CD4-positive, alpha-beta T cell treated with Interleukin-17A for 4 hours (primary cell): ENCODE measurements around the gene KTN1.

Source experiments
- DNase-seq: peaks from one replicate; pipeline ENCODE4 v3.0.0-alpha.2; 2020; ENCODE audit warnings: mixed read lengths

The KTN1 gene

GRCh38 chr14:55688566-55688965, 108.6 kb downstream of the KTN1 start:
- DNase-seq = no peak

- no peak for DNase-seq
Observed at GRCh38 chr14:55689981-55690871, 110.2 kb downstream of the KTN1 start.

- DNase-seq = no peak
Observed at GRCh38 chr14:55691659-55692058, 111.7 kb downstream of the KTN1 start.

- no peak for DNase-seq
Observed at GRCh38 chr14:55693904-55694303, 113.9 kb downstream of the KTN1 start.

GRCh38 chr14:55697414-55697861, 117.4 kb downstream of the KTN1 start:
- no peak for DNase-seq

- DNase-seq = no peak
Observed at GRCh38 chr14:55698051-55698450, 118.0 kb downstream of the KTN1 start.

- no peak for DNase-seq
Observed at GRCh38 chr14:55699131-55700057, 119.4 kb downstream of the KTN1 start.

GRCh38 chr14:55701638-55702037, 121.6 kb downstream of the KTN1 start:
- DNase-seq = no peak

- no peak for DNase-seq
Observed at GRCh38 chr14:55702511-55702910, 122.5 kb downstream of the KTN1 start.

GRCh38 chr14:55704654-55705053, 124.6 kb downstream of the KTN1 start:
- DNase-seq = no peak

- no peak for DNase-seq
Observed at GRCh38 chr14:55705651-55706364, 125.8 kb downstream of the KTN1 start.

- DNase-seq = no peak
Observed at GRCh38 chr14:55706365-55706684, 126.3 kb downstream of the KTN1 start.

- no peak for DNase-seq
Observed at GRCh38 chr14:55706893-55707292, 126.9 kb downstream of the KTN1 start.

GRCh38 chr14:55707365-55707804, 127.4 kb downstream of the KTN1 start:
- DNase-seq = no peak

GRCh38 chr14:55710506-55711041, 130.6 kb downstream of the KTN1 start:
- no peak for DNase-seq

- DNase-seq = no peak
Observed at GRCh38 chr14:55711175-55711811, 131.3 kb downstream of the KTN1 start.

- no peak for DNase-seq
Observed at GRCh38 chr14:55712491-55712890, 132.5 kb downstream of the KTN1 start.

GRCh38 chr14:55713486-55713885, 133.5 kb downstream of the KTN1 start:
- no peak for DNase-seq

GRCh38 chr14:55715889-55716288, 135.9 kb downstream of the KTN1 start:
- no peak for DNase-seq

- no peak for DNase-seq
Observed at GRCh38 chr14:55717621-55718020, 137.6 kb downstream of the KTN1 start.

GRCh38 chr14:55718551-55718950, 138.5 kb downstream of the KTN1 start:
- no peak for DNase-seq

- DNase-seq = no peak
Observed at GRCh38 chr14:55720796-55721195, 140.8 kb downstream of the KTN1 start.
